Gastroesophageal sphincter (tissue), 3 donors: ENCODE results near the gene OR4L1.

ENCODE experiments used
- POLR2A ChIP-seq, 2 donors: fragments of 450-650 bp; IDR thresholded peaks; one replicate each; pipeline ENCODE4 v1.6.1; 2017; ENCODE audit warnings: antibody characterized with exemption in 2 of 2, mild to moderate bottlenecking in 2 of 2, moderate library complexity in 1 of 2
- TF ChIP-seq, protein P1 (sequence below), 4 experiments: fragments of 200-600 bp in 2 of 4; fragments of 450-650 bp in 2 of 4; sonication (generic) in 1 of 4; IDR thresholded peaks; one replicate each; pipeline ENCODE4 v1.5.1; 2017 to 2019; ENCODE audit warnings: antibody characterized with exemption in 4 of 4, mild to moderate bottlenecking in 2 of 4, moderate library complexity in 2 of 4

DNA sequence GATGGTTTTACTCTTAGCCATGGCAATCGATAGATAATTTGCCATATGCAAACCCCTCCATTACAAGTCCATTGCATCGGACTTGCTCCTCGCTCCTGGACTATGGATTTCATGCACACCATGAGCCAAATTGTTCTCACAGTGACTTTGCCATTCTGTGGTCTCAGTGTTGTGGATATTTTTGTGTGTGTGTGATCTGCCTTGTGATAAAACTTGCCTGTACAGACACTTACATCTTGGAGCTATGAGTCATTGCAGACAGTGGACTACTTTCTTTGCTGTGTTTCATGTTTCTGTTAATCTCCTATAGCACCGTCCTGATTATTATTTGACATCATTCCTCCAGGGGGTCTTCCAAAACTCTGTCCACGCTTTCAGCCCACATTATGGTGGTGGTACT is 15.6 kb upstream of the OR4L1 start:
- TF ChIP-seq, protein P1, sequence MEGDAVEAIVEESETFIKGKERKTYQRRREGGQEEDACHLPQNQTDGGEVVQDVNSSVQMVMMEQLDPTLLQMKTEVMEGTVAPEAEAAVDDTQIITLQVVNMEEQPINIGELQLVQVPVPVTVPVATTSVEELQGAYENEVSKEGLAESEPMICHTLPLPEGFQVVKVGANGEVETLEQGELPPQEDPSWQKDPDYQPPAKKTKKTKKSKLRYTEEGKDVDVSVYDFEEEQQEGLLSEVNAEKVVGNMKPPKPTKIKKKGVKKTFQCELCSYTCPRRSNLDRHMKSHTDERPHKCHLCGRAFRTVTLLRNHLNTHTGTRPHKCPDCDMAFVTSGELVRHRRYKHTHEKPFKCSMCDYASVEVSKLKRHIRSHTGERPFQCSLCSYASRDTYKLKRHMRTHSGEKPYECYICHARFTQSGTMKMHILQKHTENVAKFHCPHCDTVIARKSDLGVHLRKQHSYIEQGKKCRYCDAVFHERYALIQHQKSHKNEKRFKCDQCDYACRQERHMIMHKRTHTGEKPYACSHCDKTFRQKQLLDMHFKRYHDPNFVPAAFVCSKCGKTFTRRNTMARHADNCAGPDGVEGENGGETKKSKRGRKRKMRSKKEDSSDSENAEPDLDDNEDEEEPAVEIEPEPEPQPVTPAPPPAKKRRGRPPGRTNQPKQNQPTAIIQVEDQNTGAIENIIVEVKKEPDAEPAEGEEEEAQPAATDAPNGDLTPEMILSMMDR (IDR thresholded peaks at IDR 0.05), result no peak
- no peak for TF ChIP-seq POLR2A (IDR thresholded peaks at IDR 0.05)
